Suprapubic skin (tissue), 3 donors: Measurements from ENCODE around the gene AS3MT.

ENCODE experiments used
- CTCF ChIP-seq, 2 donors: fragments of 200-600 bp in 1 of 2; fragments of 450-650 bp in 1 of 2; sonication (generic) in 1 of 2; IDR thresholded peaks; one replicate each; pipeline ENCODE4 v1.5.1; 2016 to 2019; ENCODE audit warnings: antibody characterized with exemption in 2 of 2, mild to moderate bottlenecking in 1 of 2, moderate library complexity in 1 of 2
- POLR2AphosphoS5 ChIP-seq, 3 donors: sonication (generic); formaldehyde crosslinking; IDR thresholded peaks; one replicate each; pipeline ENCODE4 v1.6.1; 2017; ENCODE audit warnings: antibody characterized with exemption in 3 of 3

GRCh38 chr10:102824664-102825063 lies 44.6 kb upstream of the AS3MT start:
- TF ChIP-seq CTCF (IDR thresholded peaks at IDR 0.05) (no peak), POLR2AphosphoS5 (IDR thresholded peaks at IDR 0.05) (no peak)
